Tibial artery (tissue), 4 donors: Measurements from ENCODE around the gene SNX18.

Source experiments
- DNase-seq, 2 donors: peaks; one replicate each; pipeline ENCODE4 v3.0.0-alpha.2; 2019
- H3K27ac ChIP-seq, 2 donors: fragments of 200-600 bp; sonication (generic) in 1 of 2; 1 replicate in 1 of 2; 2 replicates in 1 of 2; pipeline ENCODE4 v1.5.1; 2018 to 2019; ENCODE audit warnings: mild to moderate bottlenecking in 1 of 2
- H3K27me3 ChIP-seq, 2 donors: fragments of 200-600 bp; sonication (generic) in 1 of 2; one replicate each; pipeline versions ENCODE4 v1.5.1 to v1.6.0; 2016 to 2019
- H3K36me3 ChIP-seq, 3 donors: fragments of 200-600 bp; sonication (generic) in 2 of 3; one replicate each; pipeline ENCODE4 v1.5.1; 2016 to 2019; ENCODE audit warnings: mild to moderate bottlenecking in 2 of 3
- H3K4me1 ChIP-seq, 4 donors: fragments of 200-600 bp; sonication (generic) in 2 of 4; 1 replicate in 3 of 4; 2 replicates in 1 of 4; pipeline ENCODE4 v1.5.1; 2016 to 2019
- H3K4me3 ChIP-seq, 2 donors: fragments of 200-600 bp; sonication (generic) in 1 of 2; 1 replicate in 1 of 2; 2 replicates in 1 of 2; pipeline ENCODE4 v1.5.1; 2018 to 2019; ENCODE audit warnings: mild to moderate bottlenecking in 2 of 2
- H3K9me3 ChIP-seq, 3 donors: fragments of 200-600 bp; sonication (generic) in 1 of 3; one replicate each; pipeline ENCODE4 v1.5.1; 2016 to 2019
- intact Hi-C: fragments of 100-400 bp; cut with DNase I; formaldehyde crosslinking; loops from one replicate; pipeline ENCODE4 v1.15.0; 2023; ENCODE audit warnings: low total_unique reads
- TF ChIP-seq, protein P1 (sequence below), 2 experiments: fragments of 200-600 bp in 1 of 2; fragments of 450-650 bp in 1 of 2; IDR thresholded peaks; one replicate each; pipeline ENCODE4 v1.5.1; 2017 to 2019; ENCODE audit warnings: antibody characterized with exemption in 2 of 2, mild to moderate bottlenecking in 1 of 2, moderate library complexity in 1 of 2

SNX18 gene

DNA sequence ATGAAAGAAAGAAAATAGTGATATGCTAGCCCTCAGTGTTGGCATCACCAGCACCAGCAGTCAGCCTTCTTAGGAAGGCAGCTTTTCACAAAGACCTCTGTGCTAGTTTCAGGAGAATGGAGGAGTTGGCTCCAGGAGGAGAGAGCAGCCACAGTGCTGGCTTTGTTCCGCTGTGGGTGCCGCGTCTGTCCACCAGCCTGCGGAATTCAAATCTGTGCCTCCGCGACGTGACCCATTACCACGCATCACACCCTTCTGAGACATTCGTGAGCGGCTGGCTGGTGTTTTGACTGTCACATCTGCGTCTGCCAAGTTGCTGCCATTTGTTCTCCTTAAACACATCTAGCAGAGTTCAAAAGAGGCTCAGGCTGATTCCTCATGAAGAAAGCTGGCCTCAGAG lies 34.4 kb downstream of the SNX18 start:
- intact Hi-C loops = no loop called here
- H3K27me3 ChIP-seq = no peaks in the 10 kb centered on the region
- no peak overlapping the region for H3K4me3 ChIP-seq
- TF ChIP-seq, protein P1, sequence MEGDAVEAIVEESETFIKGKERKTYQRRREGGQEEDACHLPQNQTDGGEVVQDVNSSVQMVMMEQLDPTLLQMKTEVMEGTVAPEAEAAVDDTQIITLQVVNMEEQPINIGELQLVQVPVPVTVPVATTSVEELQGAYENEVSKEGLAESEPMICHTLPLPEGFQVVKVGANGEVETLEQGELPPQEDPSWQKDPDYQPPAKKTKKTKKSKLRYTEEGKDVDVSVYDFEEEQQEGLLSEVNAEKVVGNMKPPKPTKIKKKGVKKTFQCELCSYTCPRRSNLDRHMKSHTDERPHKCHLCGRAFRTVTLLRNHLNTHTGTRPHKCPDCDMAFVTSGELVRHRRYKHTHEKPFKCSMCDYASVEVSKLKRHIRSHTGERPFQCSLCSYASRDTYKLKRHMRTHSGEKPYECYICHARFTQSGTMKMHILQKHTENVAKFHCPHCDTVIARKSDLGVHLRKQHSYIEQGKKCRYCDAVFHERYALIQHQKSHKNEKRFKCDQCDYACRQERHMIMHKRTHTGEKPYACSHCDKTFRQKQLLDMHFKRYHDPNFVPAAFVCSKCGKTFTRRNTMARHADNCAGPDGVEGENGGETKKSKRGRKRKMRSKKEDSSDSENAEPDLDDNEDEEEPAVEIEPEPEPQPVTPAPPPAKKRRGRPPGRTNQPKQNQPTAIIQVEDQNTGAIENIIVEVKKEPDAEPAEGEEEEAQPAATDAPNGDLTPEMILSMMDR (IDR thresholded peaks at IDR 0.05) = no peak
- H3K36me3 ChIP-seq = peaks cover 0 to 16% (median 8%) of the 10 kb centered on the region in 3 donors
- no peak overlapping the region for H3K27ac ChIP-seq
- peaks cover 0 to 48% (median 14%) of the 10 kb centered on the region in 4 donors for H3K4me1 ChIP-seq
- no peaks in the 10 kb centered on the region for H3K9me3 ChIP-seq
- no peak for DNase-seq

DNA sequence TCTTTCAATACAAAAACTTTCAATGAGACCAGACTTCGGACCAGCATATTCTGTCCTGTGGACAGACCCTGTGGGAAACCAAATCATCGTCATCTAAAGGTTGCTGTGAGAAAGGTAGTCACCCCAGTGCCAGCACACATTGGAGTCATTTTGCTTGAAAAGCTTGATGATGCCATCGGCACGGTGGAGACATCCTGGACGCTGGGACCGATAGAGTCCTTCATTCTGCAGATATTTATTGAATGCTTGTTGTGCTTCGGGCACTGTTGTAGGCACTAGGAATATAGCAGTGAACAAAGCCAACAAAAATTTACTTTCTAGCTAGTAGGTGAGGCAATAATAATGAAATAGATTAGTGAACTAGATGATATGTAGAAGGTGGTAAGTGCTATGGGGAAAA lies 34.9 kb downstream of the SNX18 start:
- TF ChIP-seq, protein P1 (IDR thresholded peaks at IDR 0.05) = no peak
- Histone ChIP-seq H3K4me3 (no peak overlapping the region), H3K27ac (no peak overlapping the region), H3K4me1 (peaks cover 0 to 43% (median 13%) of the 10 kb centered on the region in 4 donors), H3K27me3 (no peaks in the 10 kb centered on the region), H3K36me3 (peaks cover 0 to 14% (median 7%) of the 10 kb centered on the region in 3 donors), H3K9me3 (no peaks in the 10 kb centered on the region)
- intact Hi-C loops = no loop called here
- no peak for DNase-seq

DNA sequence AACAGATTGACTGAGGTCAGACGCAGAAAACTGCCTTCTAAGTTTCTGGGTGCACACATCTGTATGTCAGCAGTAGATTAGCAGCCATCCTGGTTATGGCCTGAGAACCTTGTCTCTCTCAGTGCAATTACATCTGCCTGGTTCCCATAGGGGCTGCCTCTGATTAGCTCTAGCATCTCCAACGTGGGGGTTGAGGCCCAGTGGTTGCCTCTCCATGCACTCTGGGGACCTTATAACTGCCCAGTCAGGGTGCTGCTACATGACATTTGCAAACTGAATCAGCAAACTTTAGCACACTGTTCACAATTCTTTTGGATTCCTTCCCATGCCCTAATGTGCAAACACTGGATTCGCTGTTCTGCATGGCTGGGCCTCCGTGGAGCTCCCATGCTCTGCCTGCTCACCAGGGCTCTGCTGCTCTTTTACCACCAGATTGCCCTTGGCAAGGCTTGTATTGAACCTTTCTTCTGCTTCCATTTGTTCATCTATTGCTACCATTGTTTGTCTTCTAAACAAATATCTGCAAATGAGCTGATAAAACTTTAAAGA lies 36.2 kb downstream of the SNX18 start:
- intact Hi-C loops = no loop called here
- no peak overlapping the region for H3K4me3 ChIP-seq
- DNase-seq = no peak
- no peak overlapping the region for H3K27ac ChIP-seq
- TF ChIP-seq, protein P1 (IDR thresholded peaks at IDR 0.05) = no peak
- no peaks in the 10 kb centered on the region for H3K27me3 ChIP-seq
- no peaks in the 10 kb centered on the region for H3K9me3 ChIP-seq
- peaks cover 0 to 30% (median 3%) of the 10 kb centered on the region in 4 donors for H3K4me1 ChIP-seq
- H3K36me3 ChIP-seq = peaks cover 0 to 10% (median 0%) of the 10 kb centered on the region in 3 donors

DNA sequence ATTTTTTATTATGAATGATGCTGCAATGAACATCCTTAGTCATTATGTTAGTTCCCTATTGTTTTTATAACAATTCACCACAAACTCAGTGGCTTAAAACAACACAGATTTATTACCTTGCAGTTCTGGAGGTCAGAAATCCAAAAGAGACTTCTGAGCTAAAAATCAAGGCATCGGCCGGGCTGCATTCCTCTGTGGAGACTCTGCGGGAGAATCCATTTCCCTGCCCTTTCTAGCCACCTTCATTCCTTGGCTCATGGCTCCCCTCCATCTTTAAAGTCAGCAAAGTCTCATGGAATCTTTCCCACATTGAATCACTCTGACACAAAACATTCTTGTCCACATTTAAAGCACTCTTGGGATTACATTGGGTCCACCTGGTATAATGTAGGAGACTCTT lies 38.6 kb downstream of the SNX18 start:
- Histone ChIP-seq H3K4me3 (no peak overlapping the region), H3K27me3 (no peaks in the 10 kb centered on the region), H3K9me3 (no peaks in the 10 kb centered on the region), H3K4me1 (peaks cover 0 to 19% (median 0%) of the 10 kb centered on the region in 4 donors), H3K36me3 (peaks cover 0 to 10% (median 0%) of the 10 kb centered on the region in 3 donors), H3K27ac (no peak overlapping the region)
- DNase-seq = no peak
- intact Hi-C loops = no loop called here
- TF ChIP-seq, protein P1 (IDR thresholded peaks at IDR 0.05) = no peak

DNA sequence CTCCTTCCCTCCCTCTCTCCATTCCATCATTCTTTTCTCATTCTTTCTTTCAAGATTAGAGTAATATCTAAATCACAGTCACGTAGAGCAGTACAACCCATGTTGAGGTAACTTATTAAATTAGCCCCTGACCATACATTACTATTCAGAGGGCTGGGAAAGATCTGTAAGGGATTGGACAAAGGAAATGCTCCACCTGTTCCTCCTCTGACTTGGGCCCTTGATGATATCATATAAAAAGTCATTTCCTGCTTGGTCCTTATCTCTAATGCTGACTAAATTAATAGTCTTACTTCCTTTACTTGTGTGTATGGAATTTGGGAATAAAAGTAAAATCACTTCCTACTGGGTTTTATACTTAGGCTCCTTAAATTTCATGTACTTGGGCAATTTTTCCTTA lies 40.8 kb downstream of the SNX18 start:
- Histone ChIP-seq H3K4me1 (peaks cover 0 to 12% (median 0%) of the 10 kb centered on the region in 4 donors), H3K9me3 (no peaks in the 10 kb centered on the region), H3K36me3 (no peaks in the 10 kb centered on the region), H3K27ac (no peak overlapping the region), H3K27me3 (no peaks in the 10 kb centered on the region), H3K4me3 (no peak overlapping the region)
- intact Hi-C loops = no loop called here
- DNase-seq = no peak
- TF ChIP-seq, protein P1 (IDR thresholded peaks at IDR 0.05) = no peak

DNA sequence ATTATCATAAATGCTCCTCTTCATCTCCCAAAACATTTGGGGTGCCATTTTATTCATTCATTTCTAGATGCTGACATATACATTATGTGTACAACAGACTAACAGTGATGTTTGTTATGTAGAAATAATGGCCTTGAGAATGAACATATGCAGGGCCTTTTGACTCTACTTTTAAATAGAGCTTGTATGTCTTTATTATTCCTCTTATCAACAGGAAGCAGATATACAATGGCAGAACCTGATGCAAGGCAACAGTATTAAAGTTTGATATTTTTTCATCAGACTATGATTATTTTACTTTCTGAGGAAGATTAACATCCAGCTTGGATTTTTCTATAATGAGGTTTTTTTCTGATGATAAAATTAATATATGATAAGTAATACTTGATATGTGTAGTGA lies 44.1 kb downstream of the SNX18 start:
- no peak overlapping the region for H3K27ac ChIP-seq
- TF ChIP-seq, protein P1 (IDR thresholded peaks at IDR 0.05) = no peak
- no peaks in the 10 kb centered on the region for H3K36me3 ChIP-seq
- no peaks in the 10 kb centered on the region for H3K4me1 ChIP-seq
- intact Hi-C loops = no loop called here
- H3K4me3 ChIP-seq = no peak overlapping the region
- no peaks in the 10 kb centered on the region for H3K9me3 ChIP-seq
- no peaks in the 10 kb centered on the region for H3K27me3 ChIP-seq
- DNase-seq = no peak
